IPS-NIHi7 (cell line): Measurements from ENCODE around the gene RANGAP1.

Source experiments
- DNase-seq: peaks from one replicate; pipeline ENCODE4 v3.0.0; 2012; ENCODE audit warnings: mixed read lengths; ENCODE audit errors: extremely low spot score

The RANGAP1 gene

GRCh38 chr22:41285820-41286638 lies at the start of gene RANGAP1:
RANGAP1 (minus strand) TSS chr22:41286187; CDS start chr22:41281044, 5,143 bp downstream.
- peak; percentile 96 for DNase-seq

- DNase-seq, result no peak
Observed at GRCh38 chr22:41334951-41335635, 49.1 kb upstream of the RANGAP1 start.

- DNase-seq, result no peak
Observed at GRCh38 chr22:41334215-41334614, 48.2 kb upstream of the RANGAP1 start.

GRCh38 chr22:41333806-41334205 lies 47.8 kb upstream of the RANGAP1 start:
- DNase-seq, result no peak

GRCh38 chr22:41332217-41332939 lies 46.4 kb upstream of the RANGAP1 start:
- no peak for DNase-seq

- no peak for DNase-seq
Observed at GRCh38 chr22:41330169-41330568, 44.2 kb upstream of the RANGAP1 start.

- DNase-seq, result no peak
Observed at GRCh38 chr22:41327124-41327523, 41.1 kb upstream of the RANGAP1 start.

- no peak for DNase-seq
Observed at GRCh38 chr22:41324821-41325528, 39.0 kb upstream of the RANGAP1 start.

GRCh38 chr22:41320416-41321240 lies 34.6 kb upstream of the RANGAP1 start:
- no peak for DNase-seq

GRCh38 chr22:41315586-41315985 lies 29.6 kb upstream of the RANGAP1 start:
- no peak for DNase-seq

- DNase-seq, result no peak
Observed at GRCh38 chr22:41314821-41315220, 28.8 kb upstream of the RANGAP1 start.

- DNase-seq, result no peak
Observed at GRCh38 chr22:41311487-41311886, 25.5 kb upstream of the RANGAP1 start.

- no peak for DNase-seq
Observed at GRCh38 chr22:41310336-41310735, 24.3 kb upstream of the RANGAP1 start.

GRCh38 chr22:41308544-41308947 lies 22.6 kb upstream of the RANGAP1 start:
- no peak for DNase-seq

GRCh38 chr22:41308054-41308453 lies 22.1 kb upstream of the RANGAP1 start:
- no peak for DNase-seq

GRCh38 chr22:41305646-41306045 lies 19.7 kb upstream of the RANGAP1 start:
- DNase-seq, result no peak

GRCh38 chr22:41302811-41303210 lies 16.8 kb upstream of the RANGAP1 start:
- no peak for DNase-seq

GRCh38 chr22:41302021-41302767 lies 16.2 kb upstream of the RANGAP1 start:
- peak; percentile 69 for DNase-seq

- peak; percentile 95 for DNase-seq
Observed at GRCh38 chr22:41301085-41302020, 15.4 kb upstream of the RANGAP1 start, which contains the start of gene ZC3H7B. ZC3H7B (plus strand) TSS chr22:41301525; CDS start chr22:41320661, 19,136 bp downstream.
